Stimulated activated CD4-positive, alpha-beta T cell treated with anti-CD3 and anti-CD28 coated beads, Interleukin-2, amount 100 ng/mL, for 4 hours (primary cell): ENCODE data around the gene DMRT1.

Experiments
- DNase-seq: peaks from one replicate; pipeline ENCODE4 v3.0.0-alpha.2; 2020; ENCODE audit warnings: low read depth

DMRT1 gene

DNA sequence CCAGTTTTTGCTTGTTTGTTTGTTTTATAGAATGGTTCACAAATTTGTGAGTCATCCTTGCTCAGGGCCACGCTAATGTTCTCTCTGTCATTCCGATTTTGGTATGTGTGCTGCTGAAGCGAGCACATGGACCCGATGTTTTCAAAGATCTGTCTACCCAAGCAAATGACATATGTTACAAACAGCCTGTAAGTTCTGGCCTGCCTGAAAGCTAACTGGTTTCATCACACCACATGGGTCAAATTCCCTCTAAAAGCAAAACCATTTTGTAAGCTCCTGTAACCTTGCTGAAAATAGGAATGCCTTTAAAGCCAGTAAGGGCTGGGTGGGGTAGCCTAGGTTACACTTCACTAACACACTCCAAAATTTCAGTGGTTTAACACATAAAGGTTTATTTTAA is 160.3 kb downstream of the DMRT1 start:
- DNase-seq, result no peak

- DNase-seq, result no peak
Measured at GRCh38 chr9:1002678-1003077, 161.2 kb downstream of the DMRT1 start.

DNA sequence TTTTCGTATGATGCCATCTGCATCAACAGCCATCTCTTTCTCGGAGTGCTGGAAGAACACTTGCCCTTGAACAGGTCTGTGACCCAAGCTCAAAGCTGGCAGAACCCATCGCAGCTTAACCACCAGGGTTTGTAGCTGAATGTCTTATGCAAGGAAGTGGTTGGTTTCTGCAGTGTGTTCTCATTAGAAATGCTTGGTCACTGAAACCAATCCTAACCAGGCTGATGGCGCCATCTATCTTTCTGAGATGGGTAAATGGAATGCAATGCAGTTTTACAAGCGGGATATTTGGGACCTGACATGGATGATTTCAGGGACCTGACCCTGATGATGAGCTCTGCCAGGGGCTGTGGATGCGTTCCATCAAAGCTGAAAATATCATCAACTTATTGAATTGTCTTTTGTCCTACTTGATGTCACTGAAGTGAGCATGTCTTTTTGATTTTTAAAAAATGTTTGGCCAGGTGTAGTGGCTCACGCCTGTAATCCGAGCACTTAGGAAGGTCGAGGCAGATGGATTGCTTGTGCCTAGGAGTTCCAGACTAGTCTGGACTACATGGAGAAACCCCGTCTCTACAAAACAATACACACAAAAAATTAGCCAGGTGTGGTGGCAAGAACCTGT is 163.7 kb downstream of the DMRT1 start:
- DNase-seq, result no peak

GRCh38 chr9:1007312-1007711 is 165.8 kb downstream of the DMRT1 start:
- no peak for DNase-seq

- DNase-seq, result no peak
Measured at GRCh38 chr9:1008216-1008615, 166.7 kb downstream of the DMRT1 start.

DNA sequence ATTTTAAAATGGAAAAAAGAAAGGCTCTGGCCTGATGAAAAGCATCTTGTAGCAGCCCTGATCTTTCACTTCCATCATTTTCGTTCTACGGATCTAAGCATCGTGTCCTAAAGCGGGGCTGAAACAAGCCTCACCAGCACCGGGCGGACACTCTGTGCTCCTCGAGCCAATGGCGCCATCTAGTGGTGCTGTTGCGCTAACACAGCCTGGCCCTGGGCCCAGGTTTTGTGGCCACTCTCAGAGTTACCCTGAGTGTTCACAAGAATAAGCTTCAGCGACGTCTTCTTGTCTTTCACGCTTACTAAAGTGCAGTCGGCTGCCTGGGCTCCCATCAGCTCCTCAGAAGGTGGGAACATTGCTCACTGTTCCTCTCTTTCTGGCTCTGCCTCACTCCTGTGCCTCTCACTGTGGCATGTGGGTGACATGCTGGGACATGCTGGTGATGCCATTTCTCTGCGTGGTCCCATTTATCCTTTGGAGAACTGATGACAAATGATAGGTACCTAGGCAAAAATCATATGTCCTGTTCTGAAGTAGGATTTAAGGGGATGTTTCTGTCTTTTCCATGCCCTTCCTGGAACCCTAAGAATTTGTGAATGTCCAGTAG is 167.7 kb downstream of the DMRT1 start:
- DNase-seq, result peak; percentile 56

- no peak for DNase-seq
Measured at GRCh38 chr9:1013021-1013420, 171.5 kb downstream of the DMRT1 start.

DNA sequence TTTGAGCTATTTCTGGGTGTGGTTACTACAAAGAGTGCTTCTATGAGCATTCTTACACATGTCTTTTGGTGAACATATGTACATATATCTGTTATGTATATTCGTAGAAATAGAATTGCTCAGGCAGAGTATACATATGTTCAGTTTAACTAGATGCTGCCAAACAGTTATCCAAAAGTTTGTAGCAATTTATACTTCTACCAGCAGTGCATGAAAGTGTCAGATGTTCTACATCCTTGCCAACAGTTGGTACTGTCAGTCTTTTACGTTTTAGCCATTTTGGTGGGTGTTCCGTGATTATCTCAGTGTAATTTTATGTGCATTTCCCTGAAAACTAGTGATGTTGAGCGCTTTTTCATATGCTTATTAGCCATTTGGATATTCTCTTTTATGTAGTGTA is 172.7 kb downstream of the DMRT1 start:
- DNase-seq, result no peak

DNA sequence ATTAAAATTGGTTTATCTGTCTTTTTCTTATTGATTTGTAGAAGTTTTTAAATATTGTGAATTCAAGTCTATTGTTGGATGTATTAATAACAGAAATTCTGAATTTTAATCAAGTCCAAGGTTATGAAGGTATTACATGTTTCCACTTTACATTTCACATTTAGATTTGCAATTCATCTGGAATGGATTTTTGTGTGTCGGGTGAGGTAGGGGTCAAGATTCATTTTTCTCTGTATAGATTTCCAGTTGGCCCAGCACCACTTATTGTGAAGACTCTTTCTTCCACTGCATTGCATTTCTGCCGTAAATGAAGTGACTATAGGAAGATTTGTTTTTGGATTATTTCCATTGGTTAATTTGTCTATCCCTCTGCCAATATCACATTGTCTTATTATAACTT is 173.1 kb downstream of the DMRT1 start:
- DNase-seq, result no peak

GRCh38 chr9:1018121-1018520 is 176.6 kb downstream of the DMRT1 start:
- no peak for DNase-seq
